Neural progenitor cell (in vitro differentiated cells): Measurements from ENCODE around the gene RNF167. TPM values are rescaled to one million over a fixed set of nuclear protein-coding genes. Genes with fewer than 3 reads are reported as not detected.

Experiments used
- DNase-seq: peaks from one replicate; pipeline ENCODE4 v3.0.0-alpha.2; 2016; ENCODE audit warnings: low spot score
- H2AFZ ChIP-seq: fragments of 200-600 bp; sonication (generic); replicated peaks from 2 replicates; pipeline ENCODE4 v1.6.1; 2016; ENCODE audit warnings: antibody characterized with exemption
- H3F3A ChIP-seq: fragments of 200-600 bp; sonication (generic); 2 replicates; pipeline ENCODE4 v1.6.1; 2016; ENCODE audit warnings: antibody characterized with exemption, low read depth
- H3K27ac ChIP-seq: fragments of 200-600 bp; sonication (generic); 2 replicates; pipeline ENCODE4 v1.5.1; 2016; ENCODE audit warnings: mild to moderate bottlenecking
- H3K27me3 ChIP-seq: fragments of 200-600 bp; sonication (generic); 2 replicates; pipeline ENCODE4 v1.6.1; 2016; ENCODE audit warnings: mild to moderate bottlenecking, moderate library complexity
- H3K36me3 ChIP-seq: fragments of 200-600 bp; sonication (generic); 2 replicates; pipeline ENCODE4 v1.5.1; 2016
- H3K4me1 ChIP-seq: fragments of 200-600 bp; sonication (generic); 2 replicates; pipeline ENCODE4 v1.6.1; 2016; ENCODE audit warnings: mixed run types
- H3K4me2 ChIP-seq: fragments of 200-600 bp; sonication (generic); 2 replicates; pipeline ENCODE4 v1.6.1; 2016
- H3K4me3 ChIP-seq: fragments of 200-600 bp; sonication (generic); 2 replicates; pipeline ENCODE4 v1.5.1; 2016
- H3K79me2 ChIP-seq: fragments of 200-600 bp; sonication (generic); 2 replicates; pipeline ENCODE4 v1.6.1; 2016; ENCODE audit warnings: low read depth
- H3K9ac ChIP-seq: fragments of 200-600 bp; sonication (generic); 2 replicates; pipeline ENCODE4 v1.6.1; 2016
- H3K9me3 ChIP-seq: fragments of 200-600 bp; sonication (generic); 2 replicates; pipeline ENCODE4 v1.5.1; 2016; ENCODE audit warnings: low read depth
- H4K20me1 ChIP-seq: fragments of 200-600 bp; sonication (generic); 2 replicates; pipeline ENCODE4 v1.6.1; 2016; ENCODE audit warnings: low read depth
- H3K27ac Mint-ChIP-seq: 3 replicates; pipeline ENCODE4 v1.8.0; 2021; ENCODE audit warnings: mixed read lengths
- H3K27me3 Mint-ChIP-seq: 2 replicates; pipeline ENCODE4 v1.8.0; 2022; ENCODE audit warnings: low read depth, mild to moderate bottlenecking, inconsistent platforms, moderate library complexity, mixed read lengths; ENCODE audit not compliant: insufficient read depth
- H3K36me3 Mint-ChIP-seq: 3 replicates; pipeline ENCODE4 v1.8.0; 2021; ENCODE audit warnings: mixed read lengths
- H3K4me1 Mint-ChIP-seq: 3 replicates; pipeline ENCODE4 v1.8.0; 2021; ENCODE audit warnings: mixed read lengths
- H3K4me3 Mint-ChIP-seq: 3 replicates; pipeline ENCODE4 v1.8.0; 2021; ENCODE audit warnings: mild to moderate bottlenecking, moderate library complexity, mixed read lengths
- H3K9me3 Mint-ChIP-seq: 3 replicates; pipeline ENCODE4 v1.8.0; 2020; ENCODE audit warnings: mixed read lengths
- CTCF ChIP-seq: fragments of 200-600 bp; sonication (generic); IDR thresholded peaks from 2 replicates; pipeline ENCODE4 v1.5.1; 2017; ENCODE audit warnings: antibody characterized with exemption, mild to moderate bottlenecking
- EZH2 ChIP-seq: fragments of 200-600 bp; sonication (generic); IDR thresholded peaks from 2 replicates; pipeline ENCODE4 v1.6.1; 2017; ENCODE audit warnings: antibody characterized with exemption, mild to moderate bottlenecking, moderate library complexity
- EZH2phosphoT487 ChIP-seq: fragments of 200-600 bp; sonication (generic); IDR thresholded peaks from 2 replicates; pipeline ENCODE4 v1.6.1; 2017; ENCODE audit warnings: antibody characterized with exemption
- total RNA-seq: library from RNA; depleted of rRNA; stranded (reverse); fragments of >200 nt; gene quantifications from 2 replicates; pipeline ENCODE4 v1.2.3, GENCODE V29; 2015; ENCODE audit warnings: low replicate concordance

Gene RNF167
- total RNA-seq, 1 donor from 2014 or later: 43.9 TPM

GRCh38 chr17:4937553-4937952 lies 2.5 kb upstream of the RNF167 start:
- peaks cover 16% of the 10 kb centered on the region for H3K36me3 Mint-ChIP-seq
- no peaks in the 10 kb centered on the region for H3K9me3 Mint-ChIP-seq

GRCh38 chr17:4938069-4938491 lies 2.0 kb upstream of the RNF167 start:
- no peaks in the 10 kb centered on the region for H3K9me3 ChIP-seq
- Mint-ChIP-seq H3K27ac (peak overlapping the region; percentile 78), H3K9me3 (no peaks in the 10 kb centered on the region), H3K36me3 (peaks cover 17% of the 10 kb centered on the region), H3K4me3 (peak overlapping the region; percentile 96), H3K4me1 (peaks cover 27% of the 10 kb centered on the region), H3K27me3 (peaks cover 5% of the 10 kb centered on the region)
- peaks cover 36% of the 10 kb centered on the region for H3F3A ChIP-seq
- H3K27ac ChIP-seq: no peak overlapping the region
- H3K4me1 ChIP-seq: peaks cover 16% of the 10 kb centered on the region
- no peak overlapping the region for H3K9ac ChIP-seq
- DNase-seq: no peak
- peaks cover 49% of the 10 kb centered on the region for H3K79me2 ChIP-seq
- H3K4me2 ChIP-seq: no peak overlapping the region
- H4K20me1 ChIP-seq: peaks cover 29% of the 10 kb centered on the region
- no peak overlapping the region for H2AFZ ChIP-seq
- H3K4me3 ChIP-seq: no peak overlapping the region
- H3K36me3 ChIP-seq: no peaks in the 10 kb centered on the region
- no peaks in the 10 kb centered on the region for H3K27me3 ChIP-seq
- TF ChIP-seq CTCF: no peak

More at GRCh38 chr17:4937553-4937952, 2.5 kb upstream of the RNF167 start:
- Histone ChIP-seq H3K36me3 (no peaks in the 10 kb centered on the region), H3K9me3 (no peaks in the 10 kb centered on the region), H3K4me2 (no peak overlapping the region), H3F3A (peaks cover 34% of the 10 kb centered on the region), H3K4me1 (peaks cover 16% of the 10 kb centered on the region), H3K27me3 (no peaks in the 10 kb centered on the region), H3K27ac (no peak overlapping the region), H3K9ac (no peak overlapping the region), H4K20me1 (peaks cover 24% of the 10 kb centered on the region), H2AFZ (no peak overlapping the region), H3K4me3 (no peak overlapping the region), H3K79me2 (peaks cover 44% of the 10 kb centered on the region)
- peaks cover 4% of the 10 kb centered on the region for H3K27me3 Mint-ChIP-seq
- peak overlapping the region; percentile 14 for H3K27ac Mint-ChIP-seq
- peak overlapping the region; percentile 96 for H3K4me3 Mint-ChIP-seq
- peaks cover 25% of the 10 kb centered on the region for H3K4me1 Mint-ChIP-seq
- TF ChIP-seq EZH2: no peak
- no peak for TF ChIP-seq CTCF
- no peak for TF ChIP-seq EZH2phosphoT487
- DNase-seq: no peak

- H3K9me3 Mint-ChIP-seq: no peaks in the 10 kb centered on the region
- H3K79me2 ChIP-seq: peaks cover 56% of the 10 kb centered on the region
- H3K36me3 ChIP-seq: no peaks in the 10 kb centered on the region
- peak overlapping the region; percentile 78 for H3K4me3 ChIP-seq
- H3K27ac Mint-ChIP-seq: peak overlapping the region; percentile 97
- H3K27ac ChIP-seq: peak overlapping the region; percentile 89
- peak overlapping the region; percentile 96 for H3K4me3 Mint-ChIP-seq
- peak overlapping the region; percentile 77 for H2AFZ ChIP-seq
- peaks cover 16% of the 10 kb centered on the region for H3K4me1 ChIP-seq
- no peaks in the 10 kb centered on the region for H3K27me3 ChIP-seq
- peaks cover 43% of the 10 kb centered on the region for H3F3A ChIP-seq
- H3K9me3 ChIP-seq: no peaks in the 10 kb centered on the region
- H3K27me3 Mint-ChIP-seq: peaks cover 2% of the 10 kb centered on the region
- H3K36me3 Mint-ChIP-seq: peaks cover 17% of the 10 kb centered on the region
- peak overlapping the region; percentile 100 for H3K4me2 ChIP-seq
- peak overlapping the region; percentile 96 for H3K9ac ChIP-seq
- peaks cover 30% of the 10 kb centered on the region for H4K20me1 ChIP-seq
- DNase-seq: no peak
- no peak for TF ChIP-seq EZH2
- no peak for TF ChIP-seq EZH2phosphoT487
- no peak for TF ChIP-seq CTCF
- peaks cover 25% of the 10 kb centered on the region for H3K4me1 Mint-ChIP-seq
Measured at GRCh38 chr17:4938688-4939545, 1.2 kb upstream of the RNF167 start.
